NCI-H128 (cell line): ENCODE data around the gene CAMKMT.
"Not testable (repeated sequence)": the region's sequence is repeated elsewhere in the genome, so short reads cannot be mapped to it uniquely, and the experiment has no call there.

Experiments
- DNase-seq: peaks from one replicate; lab custom pipeline; 2025; ENCODE audit not compliant: unreplicated experiment; lab: John Stamatoyannopoulos, UW

The CAMKMT gene

DNA sequence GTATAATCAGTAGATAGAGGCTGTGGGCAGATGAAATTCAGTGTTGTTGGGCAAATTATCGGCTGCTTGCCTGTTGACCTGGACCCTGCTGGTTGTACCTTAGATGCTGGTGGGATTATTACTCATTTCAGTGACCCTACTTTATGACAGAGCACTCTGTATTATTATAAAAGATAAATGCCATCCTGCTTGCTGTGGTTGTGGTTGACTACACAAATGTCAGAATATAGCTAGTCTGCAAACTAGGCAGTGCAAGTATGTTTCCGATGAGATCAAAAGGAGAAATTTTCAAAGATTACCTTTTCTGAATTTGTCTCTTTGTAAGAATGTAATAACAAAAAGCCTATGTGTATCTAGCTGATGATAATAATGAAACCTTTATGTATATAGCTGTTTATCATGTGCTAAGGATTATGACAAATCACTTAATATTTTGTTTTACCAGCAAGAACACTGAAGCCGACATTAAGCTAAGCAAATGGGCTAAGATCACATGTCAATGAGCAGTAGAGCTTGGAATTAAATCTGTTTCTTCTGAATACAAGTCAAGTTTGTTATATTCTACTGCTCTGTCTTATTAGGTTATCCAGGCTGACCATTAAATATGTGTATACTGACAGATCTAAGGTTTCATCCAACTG, 219.2 kb downstream of the CAMKMT start:
- DNase-seq, result no peak

- DNase-seq, result no peak
Measured at GRCh38 chr2:44582363-44583008, 220.7 kb downstream of the CAMKMT start.

- DNase-seq, result not testable (repeated sequence)
Measured at GRCh38 chr2:44595615-44596014, 233.9 kb downstream of the CAMKMT start.

DNA sequence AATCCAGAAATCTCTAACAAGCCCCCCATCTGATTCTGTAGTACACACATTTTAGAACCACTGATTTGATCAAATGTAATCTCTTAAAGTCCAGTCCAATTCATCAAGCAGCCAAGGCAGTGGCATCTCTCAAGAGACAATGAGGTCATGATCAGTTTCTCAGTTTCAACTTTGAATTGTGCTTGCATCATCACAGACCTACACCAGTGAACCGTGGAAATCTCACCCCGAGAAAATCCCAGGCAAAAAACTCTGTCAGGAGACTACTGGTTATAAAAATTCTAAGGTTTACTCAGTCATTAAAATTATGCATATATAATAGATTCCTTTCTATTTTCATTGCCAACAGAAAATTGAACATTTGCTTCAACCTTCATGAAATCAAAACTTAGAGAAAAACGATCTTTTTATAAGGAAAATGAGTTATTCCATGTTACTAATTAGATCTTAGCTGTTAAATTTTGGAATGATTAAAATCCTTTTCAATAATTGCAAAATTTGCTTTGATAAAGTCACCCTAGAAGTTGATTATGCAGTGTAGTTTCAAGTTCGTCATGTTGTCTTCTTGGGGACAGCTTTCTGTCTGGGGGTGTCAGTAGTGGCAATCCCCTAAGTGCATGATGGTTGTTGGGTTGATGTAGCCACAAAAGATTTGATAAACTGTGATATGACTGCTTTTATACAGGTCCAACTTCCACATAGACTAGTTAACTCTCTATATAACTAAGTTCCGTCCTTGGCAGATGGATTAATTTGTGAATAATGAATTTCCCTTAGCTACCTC, 235.0 kb downstream of the CAMKMT start:
- no peak for DNase-seq

- no peak for DNase-seq
Measured at GRCh38 chr2:44598330-44599119, 236.8 kb downstream of the CAMKMT start.

GRCh38 chr2:44599130-44599529, 237.4 kb downstream of the CAMKMT start:
- DNase-seq, result no peak

GRCh38 chr2:44602446-44602845, 240.7 kb downstream of the CAMKMT start:
- DNase-seq, result no peak

- no peak for DNase-seq
Measured at GRCh38 chr2:44605511-44605910, 243.8 kb downstream of the CAMKMT start.

DNA sequence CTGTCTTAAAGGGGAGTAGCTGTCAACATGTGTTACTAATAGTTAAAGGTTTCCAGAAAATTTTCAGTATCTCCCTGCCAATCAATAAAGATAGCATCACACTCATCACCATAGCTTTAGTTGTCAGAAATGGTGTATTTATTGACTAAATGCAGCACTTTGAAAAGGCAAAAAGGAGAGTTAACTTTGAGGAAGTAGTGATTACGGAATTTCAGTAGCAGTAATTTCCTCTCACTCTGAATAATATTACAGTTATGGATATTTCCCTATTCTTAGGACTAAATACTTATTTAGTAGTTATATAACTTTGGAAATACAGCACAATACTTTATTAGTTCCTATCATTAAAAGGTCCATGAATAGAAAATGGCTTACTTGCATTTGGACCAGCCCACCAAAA, 250.5 kb downstream of the CAMKMT start:
- no peak for DNase-seq

- DNase-seq, result no peak
Measured at GRCh38 chr2:44614940-44615339, 253.2 kb downstream of the CAMKMT start.

- DNase-seq, result no peak
Measured at GRCh38 chr2:44615950-44616518, 254.3 kb downstream of the CAMKMT start.

DNA sequence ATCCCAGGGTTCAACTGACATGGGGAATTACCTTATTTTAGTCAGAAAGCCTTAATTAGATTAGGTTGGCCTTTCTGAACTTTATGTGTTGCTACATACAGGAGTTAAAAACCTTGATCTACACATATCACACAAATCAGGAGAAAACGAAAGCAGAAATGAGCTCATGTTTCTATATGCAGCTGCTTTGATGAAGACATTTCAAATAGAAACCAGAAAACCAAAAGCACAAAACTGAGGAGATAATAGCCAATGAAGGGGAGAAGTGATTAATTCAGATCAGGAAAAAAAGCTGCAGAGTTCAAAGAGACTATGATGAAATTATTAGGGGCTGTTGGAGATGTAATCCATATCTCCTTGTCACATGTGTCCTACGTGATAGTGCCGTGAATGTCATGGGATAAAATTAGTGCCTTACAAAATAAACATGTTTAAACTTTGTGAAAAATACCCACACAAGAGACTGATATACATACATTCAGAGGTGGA, 255.0 kb downstream of the CAMKMT start:
- no peak for DNase-seq

GRCh38 chr2:44618251-44619023, 256.7 kb downstream of the CAMKMT start:
- DNase-seq, result no peak

DNA sequence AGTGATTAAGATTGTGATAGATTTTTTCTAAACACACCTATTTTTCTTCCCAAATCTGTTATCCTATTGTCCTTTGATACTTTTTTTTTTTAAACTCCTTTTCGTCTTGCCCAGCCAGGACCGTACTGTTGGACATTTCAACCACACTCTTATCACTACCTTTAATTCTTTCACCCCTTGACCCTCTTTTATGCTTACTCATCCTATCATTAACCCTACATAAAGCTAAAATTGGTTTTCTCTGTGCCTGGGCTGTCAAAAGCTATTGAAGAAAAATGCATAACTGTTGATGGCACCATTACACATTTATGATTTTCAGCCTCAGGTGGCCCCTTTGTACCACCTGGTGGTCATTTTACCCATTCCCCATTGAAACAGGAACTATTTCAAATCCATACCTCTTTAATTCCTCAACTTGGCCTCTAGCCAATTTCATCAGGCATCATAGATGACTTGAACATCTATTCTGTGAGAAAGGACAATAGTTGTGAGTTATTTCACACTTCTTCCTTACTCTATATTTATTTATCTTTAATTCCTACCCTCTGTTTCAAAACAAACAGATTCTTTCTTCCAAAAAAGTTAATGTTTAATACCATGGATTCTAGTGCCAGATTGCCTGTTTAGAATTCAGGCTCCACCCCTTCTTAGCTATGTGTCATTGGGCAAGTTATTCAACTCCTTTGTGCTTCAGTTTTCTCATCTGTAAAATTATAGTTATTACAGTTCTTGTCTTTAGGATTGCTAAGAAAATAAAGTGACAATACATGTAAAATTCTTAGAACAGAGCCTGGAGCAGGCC, 258.6 kb downstream of the CAMKMT start:
- no peak for DNase-seq

DNA sequence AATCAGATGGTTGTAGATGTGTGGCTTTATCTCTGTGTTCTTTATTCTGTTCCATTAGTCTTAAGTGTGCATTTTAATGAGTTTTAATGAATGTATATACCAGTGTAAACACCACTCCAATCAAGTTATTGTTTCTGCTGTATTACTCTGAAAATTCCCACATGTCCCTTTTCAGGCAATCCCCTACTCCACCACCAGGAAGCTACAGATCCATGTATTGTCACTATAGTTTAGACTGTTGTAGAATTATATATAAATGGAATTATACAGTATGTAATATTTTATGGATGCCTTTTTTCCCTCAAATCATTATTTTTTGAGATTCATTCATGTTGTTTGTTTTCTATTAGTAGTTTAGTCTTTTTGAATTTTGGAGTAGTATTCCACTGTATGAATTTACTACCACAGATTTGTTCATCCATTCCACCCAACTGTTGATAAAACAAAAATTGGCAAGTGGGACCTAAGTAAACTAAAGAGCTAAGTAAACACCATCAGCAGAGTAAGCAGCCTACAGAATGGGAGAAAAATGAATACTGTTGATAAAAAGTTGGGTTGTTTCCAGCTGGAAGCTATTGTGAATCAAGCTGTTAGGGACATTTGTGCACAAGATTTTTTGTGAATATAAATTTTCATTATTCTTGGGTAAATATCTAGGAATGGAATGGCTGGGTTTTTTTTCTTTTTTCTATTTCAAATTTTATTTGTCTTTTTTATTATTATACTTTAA, 262.0 kb downstream of the CAMKMT start:
- DNase-seq, result no peak

GRCh38 chr2:44628297-44628696, 266.6 kb downstream of the CAMKMT start:
- no peak for DNase-seq

DNA sequence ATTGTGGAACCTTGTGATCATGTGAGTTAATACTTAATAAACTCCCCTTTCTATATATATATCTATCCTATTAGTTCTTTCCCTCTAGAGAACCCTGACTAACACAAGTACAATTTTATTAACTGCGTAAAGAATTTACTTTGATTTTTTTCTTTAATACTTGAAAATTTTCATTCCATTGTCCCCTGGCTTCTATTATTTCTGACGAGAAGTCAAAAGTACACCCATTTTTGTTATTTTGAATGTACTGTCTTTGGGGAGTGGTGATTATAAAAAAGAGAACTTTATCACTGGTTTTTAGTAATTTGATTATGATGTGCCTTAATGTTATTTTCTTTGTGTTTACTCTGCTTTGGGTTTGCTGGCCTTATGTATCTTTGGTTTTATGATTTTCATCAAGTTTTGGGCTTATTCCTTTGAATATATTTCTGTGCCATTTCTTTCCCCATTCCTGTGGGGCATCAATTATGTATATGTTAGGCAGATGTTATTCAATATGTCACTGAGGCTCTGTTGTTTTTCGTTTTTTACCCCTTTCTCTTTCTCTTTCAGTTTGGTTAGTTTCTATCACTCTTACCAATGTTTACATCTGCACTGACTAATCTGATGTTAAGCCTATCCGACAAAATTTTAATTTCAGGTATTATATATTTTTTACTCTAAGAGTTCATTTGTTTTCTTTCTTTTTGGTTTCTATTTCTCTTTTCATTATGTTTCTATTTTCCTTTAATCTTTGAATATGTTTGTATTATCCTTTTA, 271.4 kb downstream of the CAMKMT start:
- DNase-seq, result no peak

DNA sequence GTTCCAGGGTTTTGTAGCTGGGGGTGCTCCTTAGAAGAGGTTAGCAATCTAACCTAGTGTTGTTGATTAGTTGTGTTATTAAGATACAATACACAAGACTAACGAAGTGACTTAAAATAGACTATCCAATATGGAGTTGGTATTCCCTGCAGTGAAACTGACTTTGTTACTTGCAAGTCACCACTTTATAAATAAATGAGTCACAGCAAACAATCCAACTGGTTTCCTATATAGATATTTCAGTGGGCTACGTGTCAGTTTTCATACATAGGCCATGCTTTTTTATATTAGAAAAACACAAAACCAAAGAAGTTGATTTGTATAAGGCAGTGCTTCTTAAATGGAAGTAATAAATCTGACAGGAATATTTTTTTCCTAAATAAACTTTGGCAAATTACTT, 274.0 kb downstream of the CAMKMT start:
- DNase-seq, result no peak
